HepG2 (cell line): ENCODE measurements around the gene ADAR. TPM values are rescaled to one million over a fixed set of nuclear protein-coding genes. Genes with fewer than 3 reads are reported as not detected.

Experiments used
- AGO2 ChIP-seq: fragments of 200-400 bp; formaldehyde crosslinking; optimal IDR thresholded peaks from 2 replicates; pipeline ENCODE3; 2017; ENCODE audit warnings: mild to moderate bottlenecking, low read depth, low read length, moderate library complexity
- ARNTL ChIP-seq: sonication (generic); formaldehyde crosslinking; IDR thresholded peaks from 2 replicates; pipeline ENCODE4 v1.4.0; 2020; ENCODE audit warnings: mild to moderate bottlenecking, missing genetic modification reagents
- CBX1 ChIP-seq: IDR thresholded peaks from one replicate; pipeline ENCODE4 v1.6.1; 2016; ENCODE audit warnings: antibody characterized with exemption, low read depth
- ELF1 ChIP-seq: sonication (generic); formaldehyde crosslinking; IDR thresholded peaks from 2 replicates; pipeline ENCODE4 v1.4.0; 2020; ENCODE audit warnings: missing genetic modification reagents
- FOXP1 ChIP-seq, 2 experiments: fragments of 450-650 bp in 1 of 2; IDR thresholded peaks; 2 replicates each; pipeline ENCODE4 v1.6.1; 2017 to 2018; ENCODE audit warnings: antibody characterized with exemption in 1 of 2
- KAT7 ChIP-seq: IDR thresholded peaks from 2 replicates; pipeline ENCODE4 v1.6.1; 2018; ENCODE audit warnings: borderline replicate concordance, missing compliant biosample characterization
- KLF6 ChIP-seq: IDR thresholded peaks from 2 replicates; pipeline ENCODE4 v1.8.0; 2016; ENCODE audit warnings: missing biosample characterization, missing genetic modification reagents
- MTF2 ChIP-seq: sonication (generic); formaldehyde crosslinking; IDR thresholded peaks from 2 replicates; pipeline ENCODE4 v1.5.0; 2020; ENCODE audit warnings: missing genetic modification reagents, borderline replicate concordance
- MZF1 ChIP-seq: sonication (generic); formaldehyde crosslinking; IDR thresholded peaks from 2 replicates; pipeline ENCODE4 v1.8.1; 2023; ENCODE audit warnings: mild to moderate bottlenecking, missing genetic modification reagents, borderline replicate concordance
- NONO ChIP-seq, 2 experiments: fragments of 450-650 bp in 1 of 2; sonication (generic) in 1 of 2; formaldehyde crosslinking in 1 of 2; IDR thresholded peaks in 1 of 2; conservative IDR thresholded peaks in 1 of 2; 2 replicates each; pipeline versions ENCODE4 v1.6.1 to v1.8.0; 2017 to 2022; ENCODE audit warnings: mild to moderate bottlenecking in 1 of 2, missing genetic modification reagents in 1 of 2, moderate library complexity in 1 of 2
- REL ChIP-seq: sonication (generic); formaldehyde crosslinking; conservative IDR thresholded peaks from 2 replicates; pipeline ENCODE4 v1.8.0; 2022; ENCODE audit warnings: mild to moderate bottlenecking, missing genetic modification reagents, moderate library complexity
- SALL2 ChIP-seq: sonication (generic); formaldehyde crosslinking; IDR thresholded peaks from 2 replicates; pipeline ENCODE4 v1.8.1; 2023; ENCODE audit warnings: mild to moderate bottlenecking, missing genetic modification reagents, inconsistent platforms
- ZBTB7B ChIP-seq: sonication (generic); formaldehyde crosslinking; IDR thresholded peaks from 2 replicates; pipeline ENCODE4 v1.4.0; 2020; ENCODE audit warnings: missing genetic modification reagents
- ZFP1 ChIP-seq: IDR thresholded peaks from 2 replicates; pipeline ENCODE4 v1.6.1; 2016
- ZNF629 ChIP-seq: sonication (generic); formaldehyde crosslinking; conservative IDR thresholded peaks from 2 replicates; pipeline ENCODE4 v1.5.0; 2020; ENCODE audit warnings: missing genetic modification reagents
- ZNF775 ChIP-seq: sonication (generic); formaldehyde crosslinking; IDR thresholded peaks from 2 replicates; pipeline ENCODE4 v1.4.0; 2020; ENCODE audit warnings: missing genetic modification reagents, mild to moderate bottlenecking, moderate library complexity, borderline replicate concordance
- ZSCAN12 ChIP-seq: sonication (generic); formaldehyde crosslinking; IDR thresholded peaks from 2 replicates; pipeline ENCODE4 v1.9.0; 2021; ENCODE audit warnings: mild to moderate bottlenecking, missing genetic modification reagents
- polyA plus RNA-seq, 8 experiments: library from polyadenylated mRNA; depleted of rRNA in 3 of 8; stranded (reverse) in 7 of 8; unstranded in 1 of 8; fragments of >200 nt; fragmentation: Illumina TruSeq in 4 of 8; extraction: Trizol in 4 of 8; gene quantifications; 2 replicates each; pipeline versions ENCODE4 v1.2.1 to v1.2.3, GENCODE V29; 2011 to 2016; ENCODE audit warnings: low read depth in 4 of 8, missing spikeins in 1 of 8, mixed read lengths in 1 of 8; ENCODE audit not compliant: insufficient read depth in 1 of 8
- total RNA-seq, 5 experiments: library from RNA; depleted of rRNA; stranded (reverse); fragments of >200 nt; fragmentation: Illumina TruSeq; extraction: Trizol; gene quantifications; 2 replicates each; pipeline ENCODE4 v1.2.3, GENCODE V29; 2016; ENCODE audit warnings: low read depth in 1 of 5
- TF ChIP-seq, protein P1 (sequence below): sonication (generic); formaldehyde crosslinking; IDR thresholded peaks from 2 replicates; pipeline ENCODE4 v1.4.0; 2020; ENCODE audit warnings: missing genetic modification reagents
- TF ChIP-seq, protein P2 (sequence below): IDR thresholded peaks from 2 replicates; pipeline ENCODE4 v1.6.1; 2016; ENCODE audit warnings: low read depth, control low read depth
- TF ChIP-seq, protein P3 (sequence below): fragments of 450-650 bp; IDR thresholded peaks from 2 replicates; pipeline ENCODE4 v1.6.1; 2017; ENCODE audit warnings: mild to moderate bottlenecking
- TF ChIP-seq, protein P4 (sequence below): sonication (generic); formaldehyde crosslinking; IDR thresholded peaks from 2 replicates; pipeline ENCODE4; 2020; ENCODE audit warnings: missing genetic modification reagents, mild to moderate bottlenecking, borderline replicate concordance

ADAR gene
- total and polyA plus RNA-seq, 2 of the 13 experiments (the other 11 are each of a cell fraction or from before 2014, with no cell fraction given): 70.8 to 86.2 TPM

DNA sequence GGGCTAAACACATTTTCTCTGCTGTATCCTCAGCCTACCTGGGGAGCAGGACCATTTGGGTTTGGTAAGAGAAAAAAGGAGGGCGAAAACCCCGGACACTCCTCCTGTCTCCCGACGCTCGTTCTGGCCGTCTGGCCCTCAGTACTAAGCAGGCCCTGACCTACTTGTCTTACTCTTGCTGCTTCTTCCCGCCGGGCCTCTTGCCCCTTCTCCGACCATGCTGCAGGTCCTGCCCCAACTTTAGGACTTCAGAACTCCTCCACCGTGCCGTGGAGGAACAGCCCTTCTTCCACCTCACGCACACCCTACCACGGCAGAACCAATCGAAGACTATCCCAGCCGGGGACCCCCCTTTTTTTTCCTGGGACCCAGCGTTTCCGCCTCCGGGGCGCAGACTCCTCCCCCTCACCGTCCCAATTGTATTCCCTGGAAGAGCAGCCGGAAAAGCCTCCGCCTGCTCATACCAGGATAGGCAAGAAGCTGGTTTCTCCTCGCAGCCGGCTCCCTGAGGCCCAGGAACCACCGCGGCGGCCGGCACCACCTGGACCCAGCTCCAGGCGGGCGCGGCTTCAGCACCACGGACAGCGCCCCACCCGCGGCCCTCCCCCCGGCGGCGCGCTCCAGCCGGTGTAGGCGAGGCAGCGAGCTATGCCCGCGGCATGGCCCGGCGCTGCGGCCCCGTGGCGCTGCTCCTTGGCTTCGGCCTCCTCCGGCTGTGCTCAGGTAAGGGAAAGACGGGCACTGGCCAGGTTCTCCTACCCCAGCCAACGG, 40.4 kb downstream of the ADAR start, which contains the start of gene CHRNB2 (continued):
- TF ChIP-seq KAT7 (CRISPR knock-in tag): no peak
- peak; percentile 99 for TF ChIP-seq ZSCAN12
- TF ChIP-seq KLF6: peak; percentile 99
- no peak for TF ChIP-seq ZNF775 (CRISPR knock-in tag)
- no peak for TF ChIP-seq ELF1
- TF ChIP-seq ARNTL: peak; percentile 83
- TF ChIP-seq ZBTB7B (CRISPR knock-in tag): peak; percentile 80
- TF ChIP-seq MTF2 (CRISPR knock-in tag): peak; percentile 89; the same call in 1 of the 2 replicates
- no peak for TF ChIP-seq NONO (IDR thresholded peaks at IDR 0.05)
- TF ChIP-seq NONO (CRISPR knock-in tag; conservative IDR thresholded peaks at IDR 0.05): no peak
- TF ChIP-seq REL: peak; percentile 95
- no peak for TF ChIP-seq AGO2
- peak; percentile 28; the same call in 1 of the 2 replicates for TF ChIP-seq ZFP1 (CRISPR knock-in tag)
- no peak for TF ChIP-seq MZF1 (CRISPR knock-in tag)
- TF ChIP-seq, protein P1, sequence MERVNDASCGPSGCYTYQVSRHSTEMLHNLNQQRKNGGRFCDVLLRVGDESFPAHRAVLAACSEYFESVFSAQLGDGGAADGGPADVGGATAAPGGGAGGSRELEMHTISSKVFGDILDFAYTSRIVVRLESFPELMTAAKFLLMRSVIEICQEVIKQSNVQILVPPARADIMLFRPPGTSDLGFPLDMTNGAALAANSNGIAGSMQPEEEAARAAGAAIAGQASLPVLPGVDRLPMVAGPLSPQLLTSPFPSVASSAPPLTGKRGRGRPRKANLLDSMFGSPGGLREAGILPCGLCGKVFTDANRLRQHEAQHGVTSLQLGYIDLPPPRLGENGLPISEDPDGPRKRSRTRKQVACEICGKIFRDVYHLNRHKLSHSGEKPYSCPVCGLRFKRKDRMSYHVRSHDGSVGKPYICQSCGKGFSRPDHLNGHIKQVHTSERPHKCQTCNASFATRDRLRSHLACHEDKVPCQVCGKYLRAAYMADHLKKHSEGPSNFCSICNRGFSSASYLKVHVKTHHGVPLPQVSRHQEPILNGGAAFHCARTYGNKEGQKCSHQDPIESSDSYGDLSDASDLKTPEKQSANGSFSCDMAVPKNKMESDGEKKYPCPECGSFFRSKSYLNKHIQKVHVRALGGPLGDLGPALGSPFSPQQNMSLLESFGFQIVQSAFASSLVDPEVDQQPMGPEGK (CRISPR knock-in tag): peak; percentile 81
- no peak for TF ChIP-seq CBX1
- TF ChIP-seq FOXP1 (IDR thresholded peaks at IDR 0.05): no peak
- no peak for TF ChIP-seq FOXP1 (CRISPR knock-in tag; IDR thresholded peaks at IDR 0.05)
- TF ChIP-seq SALL2 (CRISPR knock-in tag): peak; percentile 97
- TF ChIP-seq ZNF629 (CRISPR knock-in tag): no peak; the same call in 1 of the 2 replicates
- TF ChIP-seq, protein P2, sequence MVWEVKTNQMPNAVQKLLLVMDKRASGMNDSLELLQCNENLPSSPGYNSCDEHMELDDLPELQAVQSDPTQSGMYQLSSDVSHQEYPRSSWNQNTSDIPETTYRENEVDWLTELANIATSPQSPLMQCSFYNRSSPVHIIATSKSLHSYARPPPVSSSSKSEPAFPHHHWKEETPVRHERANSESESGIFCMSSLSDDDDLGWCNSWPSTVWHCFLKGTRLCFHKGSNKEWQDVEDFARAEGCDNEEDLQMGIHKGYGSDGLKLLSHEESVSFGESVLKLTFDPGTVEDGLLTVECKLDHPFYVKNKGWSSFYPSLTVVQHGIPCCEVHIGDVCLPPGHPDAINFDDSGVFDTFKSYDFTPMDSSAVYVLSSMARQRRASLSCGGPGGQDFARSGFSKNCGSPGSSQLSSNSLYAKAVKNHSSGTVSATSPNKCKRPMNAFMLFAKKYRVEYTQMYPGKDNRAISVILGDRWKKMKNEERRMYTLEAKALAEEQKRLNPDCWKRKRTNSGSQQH: peak; percentile 95
- TF ChIP-seq, protein P3, sequence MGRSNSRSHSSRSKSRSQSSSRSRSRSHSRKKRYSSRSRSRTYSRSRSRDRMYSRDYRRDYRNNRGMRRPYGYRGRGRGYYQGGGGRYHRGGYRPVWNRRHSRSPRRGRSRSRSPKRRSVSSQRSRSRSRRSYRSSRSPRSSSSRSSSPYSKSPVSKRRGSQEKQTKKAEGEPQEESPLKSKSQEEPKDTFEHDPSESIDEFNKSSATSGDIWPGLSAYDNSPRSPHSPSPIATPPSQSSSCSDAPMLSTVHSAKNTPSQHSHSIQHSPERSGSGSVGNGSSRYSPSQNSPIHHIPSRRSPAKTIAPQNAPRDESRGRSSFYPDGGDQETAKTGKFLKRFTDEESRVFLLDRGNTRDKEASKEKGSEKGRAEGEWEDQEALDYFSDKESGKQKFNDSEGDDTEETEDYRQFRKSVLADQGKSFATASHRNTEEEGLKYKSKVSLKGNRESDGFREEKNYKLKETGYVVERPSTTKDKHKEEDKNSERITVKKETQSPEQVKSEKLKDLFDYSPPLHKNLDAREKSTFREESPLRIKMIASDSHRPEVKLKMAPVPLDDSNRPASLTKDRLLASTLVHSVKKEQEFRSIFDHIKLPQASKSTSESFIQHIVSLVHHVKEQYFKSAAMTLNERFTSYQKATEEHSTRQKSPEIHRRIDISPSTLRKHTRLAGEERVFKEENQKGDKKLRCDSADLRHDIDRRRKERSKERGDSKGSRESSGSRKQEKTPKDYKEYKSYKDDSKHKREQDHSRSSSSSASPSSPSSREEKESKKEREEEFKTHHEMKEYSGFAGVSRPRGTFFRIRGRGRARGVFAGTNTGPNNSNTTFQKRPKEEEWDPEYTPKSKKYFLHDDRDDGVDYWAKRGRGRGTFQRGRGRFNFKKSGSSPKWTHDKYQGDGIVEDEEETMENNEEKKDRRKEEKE: no peak
- TF ChIP-seq, protein P4, sequence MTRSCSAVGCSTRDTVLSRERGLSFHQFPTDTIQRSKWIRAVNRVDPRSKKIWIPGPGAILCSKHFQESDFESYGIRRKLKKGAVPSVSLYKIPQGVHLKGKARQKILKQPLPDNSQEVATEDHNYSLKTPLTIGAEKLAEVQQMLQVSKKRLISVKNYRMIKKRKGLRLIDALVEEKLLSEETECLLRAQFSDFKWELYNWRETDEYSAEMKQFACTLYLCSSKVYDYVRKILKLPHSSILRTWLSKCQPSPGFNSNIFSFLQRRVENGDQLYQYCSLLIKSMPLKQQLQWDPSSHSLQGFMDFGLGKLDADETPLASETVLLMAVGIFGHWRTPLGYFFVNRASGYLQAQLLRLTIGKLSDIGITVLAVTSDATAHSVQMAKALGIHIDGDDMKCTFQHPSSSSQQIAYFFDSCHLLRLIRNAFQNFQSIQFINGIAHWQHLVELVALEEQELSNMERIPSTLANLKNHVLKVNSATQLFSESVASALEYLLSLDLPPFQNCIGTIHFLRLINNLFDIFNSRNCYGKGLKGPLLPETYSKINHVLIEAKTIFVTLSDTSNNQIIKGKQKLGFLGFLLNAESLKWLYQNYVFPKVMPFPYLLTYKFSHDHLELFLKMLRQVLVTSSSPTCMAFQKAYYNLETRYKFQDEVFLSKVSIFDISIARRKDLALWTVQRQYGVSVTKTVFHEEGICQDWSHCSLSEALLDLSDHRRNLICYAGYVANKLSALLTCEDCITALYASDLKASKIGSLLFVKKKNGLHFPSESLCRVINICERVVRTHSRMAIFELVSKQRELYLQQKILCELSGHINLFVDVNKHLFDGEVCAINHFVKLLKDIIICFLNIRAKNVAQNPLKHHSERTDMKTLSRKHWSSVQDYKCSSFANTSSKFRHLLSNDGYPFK (CRISPR knock-in tag): no peak
